Stimulated activated CD4-positive, alpha-beta T cell treated with anti-CD3 and anti-CD28 coated beads, TNF-alpha, amount 100 ng/mL, for 1 hour (primary cell): Measurements from ENCODE around the gene PLEKHA7.

Experiments
- DNase-seq, 3 donors: peaks; one replicate each; pipeline ENCODE4 v3.0.0-alpha.2; 2020; ENCODE audit warnings: low read depth in 3 of 3, low spot score in 1 of 3

The PLEKHA7 gene

GRCh38 chr11:16778876-16779275, 235.3 kb downstream of the PLEKHA7 start:
- DNase-seq = no peak

GRCh38 chr11:16778286-16778685, 235.9 kb downstream of the PLEKHA7 start:
- no peak for DNase-seq

- DNase-seq = no peak
These were observed 236.6 kb downstream of the PLEKHA7 start for GRCh38 chr11:16777613-16777975.

GRCh38 chr11:16776711-16777612, 237.3 kb downstream of the PLEKHA7 start:
- DNase-seq = no peak

GRCh38 chr11:16775614-16776283, 238.5 kb downstream of the PLEKHA7 start:
- no peak for DNase-seq

- no peak for DNase-seq
These were observed 239.1 kb downstream of the PLEKHA7 start for GRCh38 chr11:16774936-16775613.

- no peak for DNase-seq
These were observed 240.0 kb downstream of the PLEKHA7 start for GRCh38 chr11:16773981-16774935.

- DNase-seq = no peak
These were observed 242.1 kb downstream of the PLEKHA7 start for GRCh38 chr11:16772141-16772512.

- DNase-seq = no peak
These were observed 242.7 kb downstream of the PLEKHA7 start for GRCh38 chr11:16771350-16772140.

- no peak for DNase-seq
These were observed 244.2 kb downstream of the PLEKHA7 start for GRCh38 chr11:16770016-16770415.

GRCh38 chr11:16769386-16769785, 244.8 kb downstream of the PLEKHA7 start:
- no peak for DNase-seq

- no peak for DNase-seq
These were observed 246.3 kb downstream of the PLEKHA7 start for GRCh38 chr11:16767957-16768356.

GRCh38 chr11:16767137-16767536, 247.1 kb downstream of the PLEKHA7 start:
- no peak for DNase-seq

- DNase-seq = no peak
These were observed 249.3 kb downstream of the PLEKHA7 start for GRCh38 chr11:16764888-16765287.

GRCh38 chr11:16763746-16764145, 250.5 kb downstream of the PLEKHA7 start:
- DNase-seq = no peak

- DNase-seq = no peak
These were observed 254.2 kb downstream of the PLEKHA7 start for GRCh38 chr11:16759857-16760508.

- no peak for DNase-seq
These were observed 255.7 kb downstream of the PLEKHA7 start for GRCh38 chr11:16758382-16759024.

GRCh38 chr11:16750417-16750816, 263.8 kb downstream of the PLEKHA7 start:
- no peak for DNase-seq

GRCh38 chr11:16749666-16750065, 264.5 kb downstream of the PLEKHA7 start:
- no peak for DNase-seq
